ENCODE measurements around the gene PSMG4. TPM values are rescaled to one million over a fixed set of nuclear protein-coding genes. Genes with fewer than 3 reads are reported as not detected.

The PSMG4 gene
- total RNA-seq, 1 experiment from 2014 or later = 51.9 TPM

DNA sequence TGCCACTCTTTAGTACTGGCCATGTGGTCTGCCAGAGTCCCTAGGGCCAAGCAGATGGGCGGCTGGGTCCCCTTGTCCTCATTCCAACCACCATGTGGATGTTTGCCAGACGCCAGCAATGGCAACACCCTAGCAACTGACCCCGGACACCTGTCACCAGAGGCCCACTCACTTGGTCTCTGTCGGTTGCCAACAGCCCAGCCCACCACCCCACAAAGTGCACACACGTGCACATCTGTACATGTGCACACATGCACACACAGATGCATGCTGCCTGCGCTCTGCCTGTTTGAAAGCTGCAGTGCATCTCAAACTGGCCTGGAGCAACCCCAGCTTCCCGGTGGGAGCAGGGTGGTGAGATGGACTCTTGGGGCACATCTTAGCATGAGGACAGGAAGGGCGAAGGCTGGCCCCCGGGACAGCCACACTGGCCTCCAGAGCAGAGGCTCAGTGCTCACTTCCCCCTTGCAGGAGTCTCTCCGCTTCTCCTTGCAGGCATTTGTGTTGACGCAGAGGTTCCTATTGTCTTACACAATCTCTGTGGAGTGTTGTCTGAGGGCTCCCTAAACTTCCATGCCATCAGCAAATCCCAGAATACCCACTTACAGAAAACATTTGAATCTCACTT, 54.0 kb downstream of the PSMG4 start:
- no peaks in the 10 kb centered on the region for H3K79me2 ChIP-seq (ENCODE audit: low read length)
- CTCF ChIA-PET = no interaction called here
- DNase-seq = no peak
- intact Hi-C loops (cut with micrococcal nuclease) = no loop called here
- TF ChIP-seq EZH2phosphoT487 (IDR thresholded peaks at IDR 0.05; ENCODE audit: borderline replicate concordance, low read length) (no peak), EZH2 (IDR thresholded peaks at IDR 0.05; ENCODE audit: low read length, unreplicated experiment) (no peak)
- TF ChIP-seq, protein P1, sequence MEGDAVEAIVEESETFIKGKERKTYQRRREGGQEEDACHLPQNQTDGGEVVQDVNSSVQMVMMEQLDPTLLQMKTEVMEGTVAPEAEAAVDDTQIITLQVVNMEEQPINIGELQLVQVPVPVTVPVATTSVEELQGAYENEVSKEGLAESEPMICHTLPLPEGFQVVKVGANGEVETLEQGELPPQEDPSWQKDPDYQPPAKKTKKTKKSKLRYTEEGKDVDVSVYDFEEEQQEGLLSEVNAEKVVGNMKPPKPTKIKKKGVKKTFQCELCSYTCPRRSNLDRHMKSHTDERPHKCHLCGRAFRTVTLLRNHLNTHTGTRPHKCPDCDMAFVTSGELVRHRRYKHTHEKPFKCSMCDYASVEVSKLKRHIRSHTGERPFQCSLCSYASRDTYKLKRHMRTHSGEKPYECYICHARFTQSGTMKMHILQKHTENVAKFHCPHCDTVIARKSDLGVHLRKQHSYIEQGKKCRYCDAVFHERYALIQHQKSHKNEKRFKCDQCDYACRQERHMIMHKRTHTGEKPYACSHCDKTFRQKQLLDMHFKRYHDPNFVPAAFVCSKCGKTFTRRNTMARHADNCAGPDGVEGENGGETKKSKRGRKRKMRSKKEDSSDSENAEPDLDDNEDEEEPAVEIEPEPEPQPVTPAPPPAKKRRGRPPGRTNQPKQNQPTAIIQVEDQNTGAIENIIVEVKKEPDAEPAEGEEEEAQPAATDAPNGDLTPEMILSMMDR (conservative IDR thresholded peaks at IDR 0.05; ENCODE audit: low read depth, low read length) = no peak
- BruUV-seq (replicated peaks) = no TSS peak
- H3K4me2 ChIP-seq (ENCODE audit: low read length) = no peak overlapping the region
- no peaks in the 10 kb centered on the region for H3K9me3 ChIP-seq (ENCODE audit: low read length)
- H3F3A ChIP-seq (ENCODE audit: low read length, unreplicated experiment) = no peaks in the 10 kb centered on the region
- no peaks in the 10 kb centered on the region for H4K20me1 ChIP-seq (ENCODE audit: low read length)
- no peaks in the 10 kb centered on the region for H3K27me3 ChIP-seq (ENCODE audit: low read length)
- H3K4me3 ChIP-seq (ENCODE audit: low read length) = no peak overlapping the region
- no peaks in the 10 kb centered on the region for H3K36me3 ChIP-seq (ENCODE audit: low read depth, low read length)
- H2AFZ ChIP-seq (ENCODE audit: low read length) = no peak overlapping the region
- no peak overlapping the region for H3K9ac ChIP-seq (ENCODE audit: low read length)
- peaks cover 9% of the 10 kb centered on the region; the same call in 1 of the 2 replicates for H3K4me1 ChIP-seq (ENCODE audit: insufficient read depth, low read length)
- H3K27ac ChIP-seq (ENCODE audit: low read length) = no peak overlapping the region
- no peak for ATAC-seq
- no peaks in the 10 kb centered on the region for H3K9me2 ChIP-seq (replicated peaks; ENCODE audit: low read length)
- POLR2A ChIA-PET (ENCODE audit: unreplicated experiment) = no interaction called here

- Histone ChIP-seq H3K27me3 (ENCODE audit: low read length) (no peaks in the 10 kb centered on the region), H3F3A (ENCODE audit: low read length, unreplicated experiment) (no peaks in the 10 kb centered on the region), H3K79me2 (ENCODE audit: low read length) (no peaks in the 10 kb centered on the region), H3K4me2 (ENCODE audit: low read length) (no peak overlapping the region), H4K20me1 (ENCODE audit: low read length) (no peaks in the 10 kb centered on the region), H3K4me3 (ENCODE audit: low read length) (no peak overlapping the region), H3K9me3 (ENCODE audit: low read length) (no peaks in the 10 kb centered on the region), H3K4me1 (ENCODE audit: insufficient read depth, low read length) (peaks cover 9% of the 10 kb centered on the region; the same call in 1 of the 2 replicates), H3K36me3 (ENCODE audit: low read depth, low read length) (no peaks in the 10 kb centered on the region), H2AFZ (ENCODE audit: low read length) (no peak overlapping the region), H3K27ac (ENCODE audit: low read length) (no peak overlapping the region), H3K9ac (ENCODE audit: low read length) (no peak overlapping the region), H3K9me2 (replicated peaks; ENCODE audit: low read length) (no peaks in the 10 kb centered on the region)
- no TSS peak for BruUV-seq (replicated peaks)
- POLR2A ChIA-PET (ENCODE audit: unreplicated experiment) = no interaction called here
- ATAC-seq = no peak
- CTCF ChIA-PET = no interaction called here
- DNase-seq = no peak
- TF ChIP-seq EZH2phosphoT487 (IDR thresholded peaks at IDR 0.05; ENCODE audit: borderline replicate concordance, low read length) (no peak), EZH2 (IDR thresholded peaks at IDR 0.05; ENCODE audit: low read length, unreplicated experiment) (no peak)
- TF ChIP-seq, protein P1 (conservative IDR thresholded peaks at IDR 0.05; ENCODE audit: low read depth, low read length) = no peak
- intact Hi-C loops (cut with micrococcal nuclease) = no loop called here
Observed at GRCh38 chr6:3314176-3314575, 55.4 kb downstream of the PSMG4 start.

DNA sequence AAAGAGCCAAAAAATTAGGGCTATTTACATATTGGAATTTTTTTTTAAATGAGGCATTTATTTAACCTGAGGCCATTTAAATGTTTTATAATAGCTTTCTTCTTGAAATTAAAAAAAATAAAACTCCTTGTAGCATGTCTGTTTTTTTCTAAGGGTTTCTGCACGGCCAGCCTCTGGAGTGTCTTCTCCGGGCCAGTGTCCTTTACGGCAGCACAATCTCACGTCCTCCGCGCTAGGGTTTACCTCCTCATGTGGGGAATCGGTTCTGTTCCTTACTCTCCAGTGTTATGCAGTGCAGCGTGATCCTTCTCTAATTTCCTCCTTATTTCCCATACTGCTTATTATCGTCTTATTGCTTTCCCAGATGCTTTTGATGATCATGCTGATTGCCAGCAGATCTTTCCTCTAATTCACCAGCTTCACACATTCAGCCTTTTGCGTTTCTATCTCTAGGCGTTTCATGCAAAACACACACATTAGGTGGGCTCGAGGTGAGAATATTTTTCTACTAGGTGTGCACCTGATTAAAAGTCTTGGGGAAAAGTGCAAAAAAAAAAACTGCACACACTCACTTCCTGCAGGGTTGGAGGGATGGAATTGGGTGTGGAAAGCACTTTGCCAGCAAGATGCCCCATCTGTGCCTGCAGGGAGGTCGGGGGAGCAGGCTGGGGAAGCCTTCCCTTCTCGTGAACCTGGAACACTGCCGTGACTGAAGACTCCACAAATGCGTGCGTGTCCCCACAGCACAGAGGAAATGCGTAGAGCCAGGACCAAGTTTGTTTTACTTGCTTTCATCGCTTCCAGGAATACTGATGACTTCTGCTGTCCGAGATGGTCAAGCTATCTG, 56.1 kb downstream of the PSMG4 start:
- TF ChIP-seq EZH2phosphoT487 (IDR thresholded peaks at IDR 0.05; ENCODE audit: borderline replicate concordance, low read length) (no peak), EZH2 (IDR thresholded peaks at IDR 0.05; ENCODE audit: low read length, unreplicated experiment) (no peak)
- TF ChIP-seq, protein P1 (conservative IDR thresholded peaks at IDR 0.05; ENCODE audit: low read depth, low read length) = no peak
- H3K4me3 ChIP-seq (ENCODE audit: low read length) = no peak overlapping the region
- H3K27ac ChIP-seq (ENCODE audit: low read length) = no peak overlapping the region
- ChIA-PET POLR2A (ENCODE audit: unreplicated experiment) (no interaction called here), CTCF (no interaction called here)
- BruUV-seq (replicated peaks) = no TSS peak
- H3K79me2 ChIP-seq (ENCODE audit: low read length) = no peaks in the 10 kb centered on the region
- no peaks in the 10 kb centered on the region for H3K9me3 ChIP-seq (ENCODE audit: low read length)
- H3K9ac ChIP-seq (ENCODE audit: low read length) = no peak overlapping the region
- DNase-seq (no peak), ATAC-seq (no peak)
- no peaks in the 10 kb centered on the region for H3K9me2 ChIP-seq (replicated peaks; ENCODE audit: low read length)
- no peak overlapping the region for H2AFZ ChIP-seq (ENCODE audit: low read length)
- H3K4me2 ChIP-seq (ENCODE audit: low read length) = no peak overlapping the region
- no peaks in the 10 kb centered on the region for H4K20me1 ChIP-seq (ENCODE audit: low read length)
- H3F3A ChIP-seq (ENCODE audit: low read length, unreplicated experiment) = no peaks in the 10 kb centered on the region
- no peaks in the 10 kb centered on the region for H3K36me3 ChIP-seq (ENCODE audit: low read depth, low read length)
- intact Hi-C loops (cut with micrococcal nuclease) = no loop called here
- peaks cover 9% of the 10 kb centered on the region; the same call in 1 of the 2 replicates for H3K4me1 ChIP-seq (ENCODE audit: insufficient read depth, low read length)
- H3K27me3 ChIP-seq (ENCODE audit: low read length) = no peaks in the 10 kb centered on the region
